ENCODE results near the gene CDH1. TPM values are rescaled to one million over a fixed set of nuclear protein-coding genes. Genes with fewer than 3 reads are reported as not detected.
A peak's percentile ranks its signal among the peaks of the same experiment; 100 is the strongest.

Gene CDH1
- total and polyA plus RNA-seq, 4 experiments from 2014 or later: 0.17 to 0.55 (median 0.20) TPM; not detected in 1

DNA sequence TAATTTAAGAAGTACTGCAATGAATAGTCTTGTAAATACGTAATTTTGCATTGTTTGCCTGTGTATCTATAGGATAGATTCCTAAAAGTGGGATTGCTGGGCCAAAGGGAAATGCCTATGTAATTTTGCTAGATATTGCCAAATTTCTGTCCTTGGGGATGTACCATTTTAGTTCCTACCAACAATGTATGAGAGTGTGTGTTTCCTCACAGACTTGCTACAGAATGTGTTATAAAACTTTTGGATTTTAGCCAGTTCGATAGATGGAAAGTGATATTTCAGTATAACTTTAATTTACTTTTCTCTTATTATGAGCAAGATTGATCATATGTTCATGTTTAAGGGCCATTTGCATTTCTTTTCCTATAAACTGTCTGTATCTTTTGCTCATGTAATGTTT, 114.5 kb downstream of the CDH1 start:
- no peaks in the 10 kb centered on the region for H3K9me3 Mint-ChIP-seq
- intact Hi-C loops (cut with micrococcal nuclease): no loop called here
- H3K27ac Mint-ChIP-seq: no peak overlapping the region
- no peak for DNase-seq
- POLR2A ChIA-PET (ENCODE audit: partially characterized antibody): no interaction called here
- Histone ChIP-seq H3K4me1 (ENCODE audit: insufficient read depth, low read length) (peaks cover 10% of the 10 kb centered on the region), H3K27me3 (ENCODE audit: insufficient read depth, low read length) (no peaks in the 10 kb centered on the region), H3K9me3 (ENCODE audit: control insufficient read depth in 1 of 2, low read length in 2 of 2) (no peaks in the 10 kb centered on the region), H3K36me3 (ENCODE audit: insufficient read depth, low read length) (no peaks in the 10 kb centered on the region), H3K27ac (ENCODE audit: low read depth, low read length) (no peak overlapping the region), H3K4me3 (ENCODE audit: low read length in 2 of 2) (no peak overlapping the region)
- peaks cover 13 to 23% (median 19%) of the 10 kb centered on the region in 4 donors for H3K4me1 Mint-ChIP-seq
- peaks cover 2 to 8% of the 10 kb centered on the region in 2 donors for H3K36me3 Mint-ChIP-seq
- CTCF ChIA-PET (ENCODE audit: partially characterized antibody): no interaction called here
- no peaks in the 10 kb centered on the region for H3K27me3 Mint-ChIP-seq
- no peak overlapping the region for H3K4me3 Mint-ChIP-seq

DNA sequence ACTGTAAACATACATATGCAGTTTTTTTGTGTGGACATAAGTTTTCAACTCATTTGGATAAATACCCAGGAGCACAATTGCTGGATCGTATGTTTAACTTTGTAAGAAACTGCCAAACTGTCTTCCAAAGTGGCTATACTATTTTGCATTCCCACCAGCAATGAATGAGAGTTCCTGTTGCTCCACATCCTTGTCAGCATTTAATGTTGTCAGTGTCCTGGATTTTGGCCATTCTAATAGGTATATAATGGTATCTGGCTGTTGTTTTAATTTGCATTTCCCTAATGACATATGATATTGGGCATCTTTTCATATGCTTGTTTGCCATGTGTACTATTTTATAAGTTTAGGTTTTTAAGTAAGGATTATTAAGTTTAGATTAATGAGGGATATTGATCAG, 120.4 kb downstream of the CDH1 start:
- no peak overlapping the region for H3K27ac Mint-ChIP-seq
- H3K9me3 Mint-ChIP-seq: no peaks in the 10 kb centered on the region

DNA sequence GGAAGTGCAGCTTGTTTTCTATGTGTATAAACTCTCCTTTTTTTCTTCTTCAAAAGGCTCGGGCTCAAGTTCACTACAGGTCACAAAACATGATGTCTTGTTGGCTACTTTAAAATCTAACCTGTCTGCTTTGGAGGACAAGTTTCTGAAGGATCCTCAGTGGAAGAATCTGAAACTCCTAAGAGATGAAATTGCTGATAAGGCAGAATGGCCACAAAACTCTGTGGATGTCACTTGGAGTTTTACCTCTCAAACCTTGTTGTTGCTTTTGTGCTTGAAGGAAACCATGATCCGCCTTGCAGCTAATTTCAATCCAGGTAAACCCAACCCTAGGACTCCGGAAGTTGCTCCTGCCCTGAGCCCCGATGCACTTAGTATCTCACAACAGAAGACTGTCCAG, 122.7 kb downstream of the CDH1 start:
- Mint-ChIP-seq H3K27ac (no peak overlapping the region), H3K4me3 (no peak overlapping the region)
- CTCF ChIA-PET (ENCODE audit: partially characterized antibody): interaction anchor here (1.1 kb wide), 1 partner anchor 264 kb away, joined by 3 read pairs; no protein-coding TSS in a partner anchor

More for the DNA sequence above, 120.4 kb downstream of the CDH1 start:
- no peak for DNase-seq
- intact Hi-C loops (cut with micrococcal nuclease): no loop called here
- Mint-ChIP-seq H3K4me1 (peaks cover 10 to 21% (median 13%) of the 10 kb centered on the region in 4 donors), H3K27me3 (no peaks in the 10 kb centered on the region), H3K4me3 (no peak overlapping the region), H3K36me3 (peaks cover 21 to 36% of the 10 kb centered on the region in 2 donors)
- H3K4me3 ChIP-seq (ENCODE audit: low read length in 2 of 2): no peak overlapping the region
- ChIA-PET POLR2A (ENCODE audit: partially characterized antibody) (no interaction called here), CTCF (ENCODE audit: partially characterized antibody) (interaction anchor here (0.9 kb wide), 1 partner anchor 10 kb away, joined by 3 read pairs; no protein-coding TSS in a partner anchor)
- H3K36me3 ChIP-seq (ENCODE audit: insufficient read depth, low read length): peaks cover 13% of the 10 kb centered on the region
- H3K27ac ChIP-seq (ENCODE audit: low read depth, low read length): no peak overlapping the region
- H3K27me3 ChIP-seq (ENCODE audit: insufficient read depth, low read length): no peaks in the 10 kb centered on the region
- H3K9me3 ChIP-seq (ENCODE audit: control insufficient read depth in 1 of 2, low read length in 2 of 2): no peaks in the 10 kb centered on the region
- no peaks in the 10 kb centered on the region for H3K4me1 ChIP-seq (ENCODE audit: insufficient read depth, low read length)

DNA sequence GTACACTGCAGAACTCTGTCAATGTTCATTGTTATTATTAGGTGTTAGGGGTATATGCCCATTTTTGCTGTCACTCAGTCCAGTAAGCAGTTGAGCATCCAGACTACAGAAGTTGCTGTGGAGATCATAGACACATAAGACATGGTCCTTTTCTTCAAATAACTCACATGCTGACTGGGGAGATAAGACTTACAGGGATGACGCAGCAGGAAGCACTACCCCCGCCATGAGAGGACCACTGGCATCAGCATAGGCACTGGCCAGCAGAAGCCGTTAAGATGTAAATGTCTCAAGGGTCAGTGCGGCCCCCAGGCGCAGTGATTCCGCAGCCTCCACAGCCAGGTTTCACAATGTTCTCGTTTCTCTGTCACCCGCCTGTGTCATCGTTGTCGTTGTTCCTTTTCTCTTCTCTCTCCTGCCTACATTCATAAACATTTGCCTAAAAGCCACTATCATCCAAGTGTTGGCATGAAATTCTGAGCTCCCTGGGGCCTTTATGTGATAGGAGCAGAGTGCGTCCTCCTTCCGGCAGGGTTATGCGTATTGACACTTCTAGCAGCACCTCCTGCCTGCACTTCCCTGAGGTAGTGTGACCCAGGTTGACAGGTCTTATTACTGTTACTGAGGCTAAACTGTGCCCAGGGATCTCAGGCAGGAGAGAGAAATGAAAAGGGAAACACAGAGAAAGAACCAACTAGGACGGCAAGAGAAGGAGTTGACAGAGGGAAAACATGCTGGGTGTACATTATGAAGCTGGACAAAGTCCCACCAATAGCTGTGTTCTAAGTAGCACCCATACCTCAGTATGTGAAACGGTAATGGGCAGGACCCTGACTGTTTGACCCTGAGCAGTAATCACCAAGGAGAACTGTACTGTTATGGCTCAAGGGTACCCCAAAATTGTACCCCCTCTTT, 124.1 kb downstream of the CDH1 start:
- H3K4me3 ChIP-seq (ENCODE audit: low read length in 2 of 2): no peak overlapping the region
- H3K9me3 Mint-ChIP-seq: no peaks in the 10 kb centered on the region
- no peaks in the 10 kb centered on the region for H3K9me3 ChIP-seq (ENCODE audit: control insufficient read depth in 1 of 2, low read length in 2 of 2)
- peaks cover 22% of the 10 kb centered on the region for H3K36me3 ChIP-seq (ENCODE audit: insufficient read depth, low read length)
- no peak overlapping the region for H3K27ac ChIP-seq (ENCODE audit: low read depth, low read length)
- H3K27ac Mint-ChIP-seq: peak overlapping the region in 1 of 7 donors; percentile 23
- H3K27me3 Mint-ChIP-seq: no peaks in the 10 kb centered on the region
- no peak for DNase-seq
- ChIA-PET CTCF (ENCODE audit: partially characterized antibody) (interaction anchor here (2.0 kb wide), 1 partner anchor 14 kb away, joined by 9 read pairs; no protein-coding TSS in a partner anchor), POLR2A (ENCODE audit: partially characterized antibody) (no interaction called here)
- H3K4me1 ChIP-seq (ENCODE audit: insufficient read depth, low read length): no peaks in the 10 kb centered on the region
- peaks cover 5 to 18% (median 6%) of the 10 kb centered on the region in 4 donors for H3K4me1 Mint-ChIP-seq
- peak overlapping the region in 1 of 8 donors; percentile 1 for H3K4me3 Mint-ChIP-seq
- no peaks in the 10 kb centered on the region for H3K27me3 ChIP-seq (ENCODE audit: insufficient read depth, low read length)
- peaks cover 47 to 48% of the 10 kb centered on the region in 2 donors for H3K36me3 Mint-ChIP-seq
- intact Hi-C loops (cut with micrococcal nuclease): no loop called here

More for the DNA sequence above, 122.7 kb downstream of the CDH1 start:
- Histone ChIP-seq H3K36me3 (ENCODE audit: insufficient read depth, low read length) (peaks cover 17% of the 10 kb centered on the region), H3K27me3 (ENCODE audit: insufficient read depth, low read length) (no peaks in the 10 kb centered on the region), H3K27ac (ENCODE audit: low read depth, low read length) (no peak overlapping the region), H3K4me3 (ENCODE audit: low read length in 2 of 2) (no peak overlapping the region), H3K4me1 (ENCODE audit: insufficient read depth, low read length) (no peaks in the 10 kb centered on the region), H3K9me3 (ENCODE audit: control insufficient read depth in 1 of 2, low read length in 2 of 2) (no peaks in the 10 kb centered on the region)
- no peak for DNase-seq
- no peaks in the 10 kb centered on the region for H3K27me3 Mint-ChIP-seq
- H3K36me3 Mint-ChIP-seq: peaks cover 40 to 47% of the 10 kb centered on the region in 2 donors
- H3K9me3 Mint-ChIP-seq: no peaks in the 10 kb centered on the region
- POLR2A ChIA-PET (ENCODE audit: partially characterized antibody): no interaction called here
- intact Hi-C loops (cut with micrococcal nuclease): no loop called here
- peaks cover 6 to 21% (median 9%) of the 10 kb centered on the region in 4 donors for H3K4me1 Mint-ChIP-seq

DNA sequence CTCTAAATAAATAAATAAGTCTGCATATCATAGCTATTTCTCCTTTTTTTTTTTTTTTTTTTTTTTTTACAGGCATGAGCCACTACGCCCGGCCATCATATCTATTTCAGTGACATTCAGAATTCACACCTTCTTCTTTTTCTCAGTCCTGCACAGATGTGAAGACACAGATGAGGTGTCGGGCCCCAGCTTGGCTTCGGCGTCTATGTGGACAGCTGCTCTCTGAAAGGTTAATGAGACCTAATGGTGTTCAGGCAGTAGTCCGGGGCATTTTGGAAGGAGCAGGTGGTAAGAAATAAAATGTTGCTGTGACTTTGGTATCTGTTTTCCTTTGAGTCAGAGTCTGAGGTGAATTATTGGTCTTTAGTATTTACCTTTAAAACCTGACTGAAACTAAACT, 129.8 kb downstream of the CDH1 start:
- Mint-ChIP-seq H3K27ac (no peak overlapping the region), H3K4me1 (no peaks in the 10 kb centered on the region), H3K9me3 (no peaks in the 10 kb centered on the region), H3K27me3 (no peaks in the 10 kb centered on the region), H3K4me3 (no peak overlapping the region), H3K36me3 (peaks cover 48 to 60% of the 10 kb centered on the region in 2 donors)
- intact Hi-C loops (cut with micrococcal nuclease): no loop called here
- ChIA-PET CTCF (ENCODE audit: partially characterized antibody) (no interaction called here), POLR2A (ENCODE audit: partially characterized antibody) (no interaction called here)
- Histone ChIP-seq H3K27ac (ENCODE audit: low read depth, low read length) (no peak overlapping the region), H3K36me3 (ENCODE audit: insufficient read depth, low read length) (peaks cover 19% of the 10 kb centered on the region), H3K4me1 (ENCODE audit: insufficient read depth, low read length) (no peaks in the 10 kb centered on the region), H3K9me3 (ENCODE audit: control insufficient read depth in 1 of 2, low read length in 2 of 2) (no peaks in the 10 kb centered on the region), H3K27me3 (ENCODE audit: insufficient read depth, low read length) (no peaks in the 10 kb centered on the region), H3K4me3 (ENCODE audit: low read length in 2 of 2) (no peak overlapping the region)
- DNase-seq: no peak

DNA sequence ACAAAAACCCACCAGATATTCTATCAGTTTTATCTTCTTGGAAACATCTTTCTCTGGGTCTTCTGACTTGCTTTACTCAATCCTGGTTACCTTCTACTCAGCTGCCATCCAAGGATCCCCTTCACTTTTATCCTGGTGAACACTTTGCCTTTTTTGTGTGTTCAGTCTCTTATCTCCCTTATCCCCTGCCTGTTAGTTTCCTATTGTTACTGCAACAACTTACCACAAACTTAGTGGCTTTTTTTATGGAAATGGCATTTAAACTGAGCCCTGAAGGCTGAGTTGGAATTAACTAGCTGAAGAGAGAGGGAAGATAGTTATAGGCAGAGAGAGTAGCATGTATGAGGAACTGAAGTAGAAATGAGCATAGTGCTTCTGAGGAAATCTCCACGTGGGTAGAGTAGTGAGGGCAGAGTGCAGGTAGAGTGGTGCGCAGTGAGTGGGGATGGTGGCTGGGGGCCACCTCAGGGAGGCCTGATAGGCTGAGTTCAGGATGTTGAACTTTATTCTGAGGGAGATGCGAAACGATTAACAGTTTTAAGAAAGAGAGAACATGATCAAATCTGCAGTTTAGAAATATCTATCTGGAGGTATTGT, 132.5 kb downstream of the CDH1 start:
- Mint-ChIP-seq H3K27ac (peak overlapping the region in 2 of 7 donors; percentile 30 to 94), H3K4me1 (peaks cover 0 to 2% (median under 1%) of the 10 kb centered on the region in 4 donors), H3K9me3 (no peaks in the 10 kb centered on the region), H3K27me3 (no peaks in the 10 kb centered on the region), H3K36me3 (peaks cover 50 to 60% of the 10 kb centered on the region in 2 donors), H3K4me3 (no peak overlapping the region)
- DNase-seq: no peak
- H3K4me3 ChIP-seq (ENCODE audit: low read length in 2 of 2): no peak overlapping the region
- ChIA-PET POLR2A (ENCODE audit: partially characterized antibody) (no interaction called here), CTCF (ENCODE audit: partially characterized antibody) (no interaction called here)
- no peaks in the 10 kb centered on the region for H3K4me1 ChIP-seq (ENCODE audit: insufficient read depth, low read length)
- no peak overlapping the region for H3K27ac ChIP-seq (ENCODE audit: low read depth, low read length)
- no peaks in the 10 kb centered on the region for H3K9me3 ChIP-seq (ENCODE audit: control insufficient read depth in 1 of 2, low read length in 2 of 2)
- intact Hi-C loops (cut with micrococcal nuclease): no loop called here
- H3K27me3 ChIP-seq (ENCODE audit: insufficient read depth, low read length): no peaks in the 10 kb centered on the region
- peaks cover 24% of the 10 kb centered on the region for H3K36me3 ChIP-seq (ENCODE audit: insufficient read depth, low read length)

DNA sequence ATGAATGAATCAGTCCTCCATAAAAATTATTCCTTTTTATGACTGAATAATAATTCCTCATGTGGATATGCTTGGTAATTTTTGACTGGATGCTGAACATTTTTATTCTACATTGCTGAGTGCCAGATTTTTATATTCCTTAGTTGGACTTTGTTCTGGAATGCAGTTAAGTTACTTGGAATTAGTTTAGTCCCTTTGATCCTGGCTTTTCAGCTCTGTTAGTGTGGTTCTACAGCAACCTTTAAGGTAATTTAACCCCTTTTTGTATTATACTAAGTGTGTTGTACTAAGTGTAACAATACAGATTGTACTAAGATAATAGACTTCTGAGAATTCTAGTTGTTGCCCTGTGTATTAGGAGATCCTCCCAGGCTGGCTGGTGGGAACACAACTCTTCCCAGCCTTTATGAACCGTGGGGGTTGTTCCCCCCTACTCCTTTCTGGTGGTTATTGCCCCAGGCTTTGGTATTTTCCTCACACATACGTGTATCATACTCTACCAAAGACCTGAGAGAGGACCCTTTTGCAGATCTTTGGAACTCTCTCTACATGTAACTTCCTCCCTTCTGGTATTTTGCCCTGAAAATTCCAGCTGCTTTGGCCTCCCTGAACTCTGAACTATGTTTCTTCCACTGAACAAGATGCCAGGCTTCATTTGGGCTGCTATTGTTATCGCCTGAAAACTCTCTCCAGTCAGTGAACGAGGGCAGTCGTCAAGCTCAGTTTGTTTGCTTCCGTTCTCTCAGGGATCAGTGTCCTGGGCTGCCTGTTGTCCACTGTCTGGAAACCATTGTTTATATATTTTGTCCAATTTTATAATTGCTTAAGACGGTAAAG, 136.8 kb downstream of the CDH1 start:
- H3K9me3 Mint-ChIP-seq: no peaks in the 10 kb centered on the region
- no peak overlapping the region for H3K4me3 Mint-ChIP-seq
- Histone ChIP-seq H3K36me3 (ENCODE audit: insufficient read depth, low read length) (peaks cover 15% of the 10 kb centered on the region), H3K27me3 (ENCODE audit: insufficient read depth, low read length) (no peaks in the 10 kb centered on the region), H3K9me3 (ENCODE audit: control insufficient read depth in 1 of 2, low read length in 2 of 2) (no peaks in the 10 kb centered on the region), H3K4me3 (ENCODE audit: low read length in 2 of 2) (no peak overlapping the region), H3K4me1 (ENCODE audit: insufficient read depth, low read length) (no peaks in the 10 kb centered on the region), H3K27ac (ENCODE audit: low read depth, low read length) (no peak overlapping the region)
- no peak for DNase-seq
- intact Hi-C loops (cut with micrococcal nuclease): no loop called here
- peaks cover 0 to 2% (median under 1%) of the 10 kb centered on the region in 4 donors for H3K4me1 Mint-ChIP-seq
- ChIA-PET CTCF (ENCODE audit: partially characterized antibody) (no interaction called here), POLR2A (ENCODE audit: partially characterized antibody) (no interaction called here)
- H3K27me3 Mint-ChIP-seq: no peaks in the 10 kb centered on the region
- peak overlapping the region in 2 of 7 donors; percentile 22 to 61 for H3K27ac Mint-ChIP-seq
- H3K36me3 Mint-ChIP-seq: peaks cover 57 to 60% of the 10 kb centered on the region in 2 donors
